ENCODE data around the gene EML4. TPM values are rescaled to one million over a fixed set of nuclear protein-coding genes. Genes with fewer than 3 reads are reported as not detected.
"Not testable (repeated sequence)": the region's sequence is repeated elsewhere in the genome, so short reads cannot be mapped to it uniquely, and the experiment has no call there.

The EML4 gene
- total RNA-seq, 1 donor from 2014 or later = 4.3 TPM

GRCh38 chr2:42127425-42128424, 41.4 kb upstream of the EML4 start:
- no peak overlapping the region for H3K4me3 ChIP-seq
- H3K27me3 ChIP-seq (ENCODE audit: low read depth) = no peaks in the 10 kb centered on the region
- no peak overlapping the region for H3K27ac ChIP-seq (replicated peaks)
- TF ChIP-seq CTCF (IDR thresholded peaks at IDR 0.05; ENCODE audit: borderline replicate concordance) = no peak
- no peaks in the 10 kb centered on the region for H3K36me3 ChIP-seq
- no peak for DNase-seq
- H3K4me1 ChIP-seq = peaks cover 21% of the 10 kb centered on the region
- no peaks in the 10 kb centered on the region for H3K9me3 ChIP-seq (replicated peaks)
- intact Hi-C loops (cut with micrococcal nuclease) = no loop called here

- H3K9me3 ChIP-seq (replicated peaks) = no peaks in the 10 kb centered on the region
- H3K27ac ChIP-seq (replicated peaks) = no peak overlapping the region
- TF ChIP-seq CTCF (IDR thresholded peaks at IDR 0.05; ENCODE audit: borderline replicate concordance) = no peak
- no peaks in the 10 kb centered on the region for H3K36me3 ChIP-seq
- peaks cover 31% of the 10 kb centered on the region for H3K4me1 ChIP-seq
- intact Hi-C loops (cut with micrococcal nuclease) = no loop called here
- H3K4me3 ChIP-seq = no peak overlapping the region
- DNase-seq = no peak
- no peaks in the 10 kb centered on the region for H3K27me3 ChIP-seq (ENCODE audit: low read depth)
Observed at GRCh38 chr2:42128721-42129486, 40.2 kb upstream of the EML4 start.

- no peak for DNase-seq
- Histone ChIP-seq H3K4me3 (no peak overlapping the region), H3K27me3 (ENCODE audit: low read depth) (no peaks in the 10 kb centered on the region), H3K4me1 (peaks cover 31% of the 10 kb centered on the region), H3K36me3 (no peaks in the 10 kb centered on the region), H3K27ac (replicated peaks) (no peak overlapping the region), H3K9me3 (replicated peaks) (no peaks in the 10 kb centered on the region)
- TF ChIP-seq CTCF (IDR thresholded peaks at IDR 0.05; ENCODE audit: borderline replicate concordance) = no peak
- intact Hi-C loops (cut with micrococcal nuclease) = no loop called here
Observed at GRCh38 chr2:42129487-42129852, 39.7 kb upstream of the EML4 start.

- no peak for TF ChIP-seq CTCF (IDR thresholded peaks at IDR 0.05; ENCODE audit: borderline replicate concordance)
Observed at GRCh38 chr2:42129947-42130346, 39.2 kb upstream of the EML4 start.

GRCh38 chr2:42130858-42131257, 38.3 kb upstream of the EML4 start:
- H3K9me3 ChIP-seq (replicated peaks); intact Hi-C loops (cut with micrococcal nuclease); H3K27me3 ChIP-seq (ENCODE audit: low read depth); H3K4me3 ChIP-seq; H3K36me3 ChIP-seq; DNase-seq; H3K27ac ChIP-seq (replicated peaks): not testable (repeated sequence)
- peaks cover 33% of the 10 kb centered on the region for H3K4me1 ChIP-seq

More at GRCh38 chr2:42129947-42130346, 39.2 kb upstream of the EML4 start:
- H3K9me3 ChIP-seq (replicated peaks) = no peaks in the 10 kb centered on the region
- H3K27me3 ChIP-seq (ENCODE audit: low read depth) = no peaks in the 10 kb centered on the region
- intact Hi-C loops (cut with micrococcal nuclease) = no loop called here
- no peak overlapping the region for H3K4me3 ChIP-seq
- H3K27ac ChIP-seq (replicated peaks) = no peak overlapping the region
- H3K4me1 ChIP-seq = peaks cover 31% of the 10 kb centered on the region
- no peak for DNase-seq
- H3K36me3 ChIP-seq = no peaks in the 10 kb centered on the region
